Suppressor macrophage (primary cell): ENCODE results near the gene PMS1.
"Not testable (repeated sequence)": the region's sequence is repeated elsewhere in the genome, so short reads cannot be mapped to it uniquely, and the experiment has no call there.

Source experiments
- DNase-seq, 4 experiments: peaks; one replicate each; pipeline ENCODE4 v3.0.0-alpha.2; 2020 to 2022

PMS1 gene

DNA sequence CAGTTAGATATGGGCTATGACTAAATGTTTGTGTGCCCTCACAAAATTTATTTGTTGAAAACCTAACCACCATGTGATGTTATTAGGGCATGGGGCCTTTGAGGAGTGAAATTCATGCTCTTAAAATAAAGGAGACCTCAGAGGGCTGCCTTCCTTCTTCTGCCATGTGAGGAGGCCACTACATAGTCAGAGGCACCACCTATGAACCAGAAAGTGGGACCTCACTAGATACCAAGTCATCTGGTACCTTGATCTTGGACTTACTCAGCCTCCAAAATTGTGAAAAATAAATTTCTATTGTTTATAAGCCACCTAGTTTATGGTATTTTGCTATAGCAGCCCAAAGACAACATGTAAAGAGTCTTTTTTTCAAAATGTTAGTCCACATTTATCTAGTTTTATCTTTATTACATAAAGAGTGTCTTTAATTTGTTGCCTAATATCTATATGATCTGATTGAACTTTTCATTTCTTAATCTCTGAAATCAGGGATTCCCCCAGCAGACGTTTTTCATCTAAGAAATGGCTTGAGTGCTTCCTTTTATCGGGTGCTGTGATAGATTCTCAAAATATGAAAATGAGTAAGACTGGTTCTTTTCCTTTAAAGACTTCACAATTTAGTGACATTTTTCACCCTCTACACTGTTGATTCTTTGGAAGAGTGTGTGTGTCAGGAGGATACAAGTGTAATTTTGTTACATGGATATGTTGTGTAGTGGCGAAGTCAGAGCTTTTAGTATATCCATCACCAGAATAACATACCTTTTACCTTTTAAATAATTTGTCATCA is 34.2 kb downstream of the PMS1 start:
- no peak for DNase-seq

DNA sequence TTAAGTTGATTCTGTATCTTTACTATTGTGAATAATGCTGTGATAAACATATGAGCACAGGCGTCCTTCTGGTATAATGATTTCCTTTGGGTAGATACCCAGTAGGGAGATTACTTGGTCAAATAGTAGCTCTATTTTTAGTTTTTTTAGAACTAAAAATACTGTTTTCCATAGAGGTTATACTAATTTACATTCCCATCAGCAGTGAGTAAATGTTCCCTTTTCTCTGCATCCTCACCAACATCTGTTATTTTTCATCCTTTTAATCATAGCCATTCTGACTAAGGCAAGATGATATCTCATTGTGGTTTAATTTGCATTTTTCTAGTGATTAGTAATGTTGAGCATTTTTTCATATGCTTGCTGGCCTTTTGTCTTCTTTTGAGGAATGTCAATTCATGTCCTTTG is 35.1 kb downstream of the PMS1 start:
- DNase-seq = no peak

- DNase-seq = peak in 2 of 4 experiments; percentile 2 to 14
These were observed 37.9 kb downstream of the PMS1 start for GRCh38 chr2:189821953-189822748.

DNA sequence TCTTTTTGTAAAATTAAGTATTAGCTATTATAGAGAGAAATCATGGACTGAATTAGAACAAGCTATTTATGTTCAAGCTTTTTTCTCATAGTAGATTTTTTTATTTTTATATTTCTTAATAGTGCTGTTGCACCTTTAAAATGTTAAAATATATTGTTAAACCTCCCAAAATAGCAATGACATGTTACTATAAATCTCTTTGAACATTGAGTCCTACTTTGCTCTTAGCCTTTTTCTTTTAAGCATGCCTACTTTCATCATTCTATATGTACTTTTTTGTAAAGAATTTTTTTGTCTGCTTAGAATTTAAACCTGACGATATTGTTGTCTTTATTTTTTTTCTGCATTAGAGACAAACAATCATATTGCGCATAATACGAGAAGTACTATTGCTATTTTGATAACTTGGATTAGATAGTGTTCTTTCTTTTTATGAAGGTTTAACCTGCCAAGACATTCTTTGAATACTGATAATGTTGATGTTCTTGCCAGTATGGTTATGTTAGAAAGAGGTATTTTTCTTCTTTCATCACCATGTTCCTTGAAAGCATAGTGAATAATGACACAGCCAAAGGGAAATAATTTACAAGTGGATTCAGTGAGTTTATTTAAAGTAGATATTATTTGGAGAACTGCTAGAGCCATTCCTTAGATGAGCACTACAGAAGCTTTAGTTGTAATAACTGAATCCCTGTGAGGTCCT is 40.6 kb downstream of the PMS1 start:
- no peak for DNase-seq

GRCh38 chr2:189826039-189826438 is 41.8 kb downstream of the PMS1 start:
- DNase-seq = no peak

GRCh38 chr2:189829102-189829833 is 45.0 kb downstream of the PMS1 start:
- DNase-seq = no peak

- DNase-seq = no peak
These were observed 46.3 kb downstream of the PMS1 start for GRCh38 chr2:189830510-189830909.

- DNase-seq = peak; percentile 51 to 75 (median 68)
These were observed 49.8 kb downstream of the PMS1 start for GRCh38 chr2:189834059-189834458.

GRCh38 chr2:189834642-189835041 is 50.4 kb downstream of the PMS1 start:
- not testable (repeated sequence) for DNase-seq

GRCh38 chr2:189835855-189836558 is 51.8 kb downstream of the PMS1 start:
- no peak for DNase-seq

DNA sequence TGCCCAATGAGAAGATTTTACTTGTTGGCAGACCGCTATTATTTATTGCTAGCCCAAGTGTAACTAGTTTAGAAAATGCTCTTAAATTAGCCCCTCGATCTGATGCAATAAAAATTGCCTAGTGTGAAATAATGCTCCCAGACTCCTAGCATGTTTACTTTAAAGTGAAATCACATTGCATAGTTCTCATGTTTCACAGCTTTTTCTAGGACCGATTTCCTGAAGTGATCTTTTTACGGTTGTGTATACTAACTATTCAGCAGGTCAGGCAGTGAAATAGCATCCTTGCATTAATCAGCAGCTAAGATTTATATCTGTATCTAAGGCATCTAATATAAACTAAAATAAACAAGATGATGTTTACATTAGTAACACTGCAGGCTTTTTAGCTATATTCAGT is 52.4 kb downstream of the PMS1 start:
- DNase-seq = no peak

- DNase-seq = peak; percentile 54 to 81 (median 66)
These were observed 53.1 kb downstream of the PMS1 start for GRCh38 chr2:189837326-189837725.

DNA sequence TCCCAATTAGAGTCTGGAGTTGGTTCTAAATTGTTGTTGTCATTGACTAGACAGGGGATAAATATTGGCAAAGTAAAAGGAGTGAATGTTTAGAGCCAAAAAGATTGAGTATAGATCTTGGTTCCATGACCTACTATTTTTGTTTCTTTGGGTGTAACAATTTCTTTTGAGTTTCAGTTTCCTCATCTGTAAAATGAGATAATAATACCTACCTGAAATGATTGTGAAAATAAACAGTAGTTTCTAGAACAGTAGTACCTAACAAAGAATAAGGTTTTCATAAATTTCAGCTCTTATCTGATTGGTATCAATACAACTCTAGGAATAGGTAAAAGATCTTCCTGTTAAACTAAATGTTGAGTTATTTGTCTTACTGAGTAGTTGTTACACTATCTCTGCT is 56.8 kb downstream of the PMS1 start:
- no peak for DNase-seq

GRCh38 chr2:189848276-189848675 is 64.0 kb downstream of the PMS1 start:
- no peak for DNase-seq

DNA sequence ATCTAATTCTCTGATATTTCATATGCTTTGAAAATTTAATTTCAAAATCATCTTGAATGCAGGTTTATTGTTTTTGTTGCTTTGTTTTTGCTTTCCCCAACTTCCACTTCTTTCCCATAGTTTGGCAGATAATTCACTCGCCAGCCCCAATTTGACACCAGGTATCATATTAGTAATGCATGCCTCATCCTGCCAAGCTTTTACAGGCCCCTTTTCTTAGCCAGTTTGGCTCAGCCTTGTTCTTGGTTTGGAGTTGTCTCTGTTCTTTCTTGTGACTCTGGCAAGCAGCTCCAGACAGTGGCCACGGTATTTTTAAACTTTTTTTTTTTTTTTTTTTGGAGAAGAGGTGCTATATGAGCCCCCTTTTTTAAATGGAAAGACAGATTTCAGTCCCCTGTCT is 65.3 kb downstream of the PMS1 start:
- no peak for DNase-seq

GRCh38 chr2:189851174-189851826 is 67.0 kb downstream of the PMS1 start:
- no peak for DNase-seq

DNA sequence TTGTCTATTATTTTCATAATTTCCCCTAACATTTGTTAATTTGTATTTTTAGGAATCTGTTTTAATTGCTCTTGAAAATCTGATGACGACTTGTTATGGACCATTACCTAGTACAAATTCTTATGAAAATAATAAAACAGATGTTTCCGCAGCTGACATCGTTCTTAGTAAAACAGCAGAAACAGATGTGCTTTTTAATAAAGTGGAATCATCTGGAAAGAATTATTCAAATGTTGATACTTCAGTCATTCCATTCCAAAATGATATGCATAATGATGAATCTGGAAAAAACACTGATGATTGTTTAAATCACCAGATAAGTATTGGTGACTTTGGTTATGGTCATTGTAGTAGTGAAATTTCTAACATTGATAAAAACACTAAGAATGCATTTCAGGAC is 69.9 kb downstream of the PMS1 start:
- DNase-seq = no peak

DNA sequence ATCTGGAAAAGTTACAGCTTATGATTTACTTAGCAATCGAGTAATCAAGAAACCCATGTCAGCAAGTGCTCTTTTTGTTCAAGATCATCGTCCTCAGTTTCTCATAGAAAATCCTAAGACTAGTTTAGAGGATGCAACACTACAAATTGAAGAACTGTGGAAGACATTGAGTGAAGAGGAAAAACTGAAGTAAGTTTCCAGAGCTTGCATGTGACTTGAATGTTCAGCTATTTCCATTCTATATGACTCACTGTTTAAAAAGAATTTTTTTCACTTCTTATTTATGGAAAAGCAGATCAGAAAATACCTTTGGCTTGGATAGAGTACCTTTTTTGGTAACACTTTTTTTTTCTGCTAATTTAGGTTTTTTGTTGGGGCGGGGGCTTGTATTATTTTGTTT is 70.7 kb downstream of the PMS1 start:
- DNase-seq = peak; percentile 14 to 51 (median 34)

DNA sequence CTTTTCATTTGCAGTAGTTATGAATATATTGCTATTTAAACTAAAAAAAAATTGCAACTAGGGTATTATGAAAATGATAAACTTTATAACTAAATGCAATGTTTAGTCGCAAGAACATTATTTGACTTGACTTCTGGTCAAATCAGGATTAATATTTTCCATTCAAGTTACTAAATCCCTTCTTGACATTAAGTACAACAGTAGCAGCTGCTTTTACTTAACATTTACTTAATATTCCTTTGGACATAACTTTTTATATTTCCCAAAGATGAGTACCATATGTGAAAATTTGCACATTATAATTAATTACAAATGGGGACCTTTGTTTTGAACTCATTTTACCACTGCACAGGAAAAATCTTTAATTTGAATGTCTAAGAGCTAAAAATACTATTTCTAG is 74.0 kb downstream of the PMS1 start:
- no peak for DNase-seq

- DNase-seq = no peak
These were observed 75.9 kb downstream of the PMS1 start for GRCh38 chr2:189860161-189860560.

DNA sequence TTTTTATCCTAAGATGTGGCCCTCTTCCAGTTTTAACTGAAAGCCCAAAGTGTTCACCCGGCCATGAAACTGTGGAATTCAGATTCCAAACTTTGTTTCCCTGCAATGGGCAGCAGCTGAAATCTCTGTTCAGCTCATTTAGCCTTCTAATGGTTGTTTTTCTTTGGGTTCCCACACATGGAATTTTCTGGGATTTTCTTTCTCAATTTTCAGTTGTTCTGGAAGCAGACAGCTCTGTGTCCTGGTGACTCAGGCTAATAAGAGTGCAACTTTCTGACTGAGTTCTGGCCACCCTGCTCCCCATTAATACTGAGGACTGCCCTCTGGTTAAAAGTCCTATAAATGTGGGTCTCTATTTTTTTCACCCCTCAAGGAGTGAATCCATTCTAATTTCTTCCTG is 78.5 kb downstream of the PMS1 start:
- no peak for DNase-seq
